HFF-Myc (cell line): ENCODE measurements around the gene SNPH.

Experiments
- DNase-seq: peaks from one replicate; pipeline ENCODE4 v3.0.0-alpha.2; 2011; ENCODE audit warnings: low read depth; ENCODE audit errors: extremely low read depth
- H3K4me3 ChIP-seq: replicated peaks from 2 replicates; pipeline ENCODE4 v1.5.1; 2011; ENCODE audit warnings: low read depth, mild to moderate bottlenecking, control low read depth, low read length
- CTCF ChIP-seq: IDR thresholded peaks from 2 replicates; pipeline ENCODE4 v1.5.1; 2012; ENCODE audit warnings: mild to moderate bottlenecking, low read depth, low read length, control low read depth; ENCODE audit errors: missing control alignments

Gene SNPH

DNA sequence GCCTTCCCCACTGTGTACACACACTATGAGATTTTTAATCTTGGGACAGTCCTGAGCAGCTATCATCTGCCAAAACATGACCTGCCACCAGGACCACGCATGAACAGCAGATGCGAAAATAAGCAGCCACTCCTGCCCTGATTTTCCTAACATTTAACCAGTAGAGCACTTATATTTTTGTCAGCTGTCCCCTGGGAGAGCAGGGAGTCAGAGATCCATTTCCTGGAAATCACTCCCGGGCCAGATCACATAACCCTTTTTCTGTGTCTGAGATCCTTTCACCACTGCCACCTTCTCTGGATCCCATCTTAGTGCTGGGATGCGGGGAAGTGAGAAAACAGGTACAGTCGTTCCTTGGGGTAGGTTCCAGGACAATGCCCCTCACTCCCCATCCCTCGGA lies 57.2 kb downstream of the SNPH start:
- no peak overlapping the region for H3K4me3 ChIP-seq
- TF ChIP-seq CTCF: no peak
- DNase-seq: no peak

DNA sequence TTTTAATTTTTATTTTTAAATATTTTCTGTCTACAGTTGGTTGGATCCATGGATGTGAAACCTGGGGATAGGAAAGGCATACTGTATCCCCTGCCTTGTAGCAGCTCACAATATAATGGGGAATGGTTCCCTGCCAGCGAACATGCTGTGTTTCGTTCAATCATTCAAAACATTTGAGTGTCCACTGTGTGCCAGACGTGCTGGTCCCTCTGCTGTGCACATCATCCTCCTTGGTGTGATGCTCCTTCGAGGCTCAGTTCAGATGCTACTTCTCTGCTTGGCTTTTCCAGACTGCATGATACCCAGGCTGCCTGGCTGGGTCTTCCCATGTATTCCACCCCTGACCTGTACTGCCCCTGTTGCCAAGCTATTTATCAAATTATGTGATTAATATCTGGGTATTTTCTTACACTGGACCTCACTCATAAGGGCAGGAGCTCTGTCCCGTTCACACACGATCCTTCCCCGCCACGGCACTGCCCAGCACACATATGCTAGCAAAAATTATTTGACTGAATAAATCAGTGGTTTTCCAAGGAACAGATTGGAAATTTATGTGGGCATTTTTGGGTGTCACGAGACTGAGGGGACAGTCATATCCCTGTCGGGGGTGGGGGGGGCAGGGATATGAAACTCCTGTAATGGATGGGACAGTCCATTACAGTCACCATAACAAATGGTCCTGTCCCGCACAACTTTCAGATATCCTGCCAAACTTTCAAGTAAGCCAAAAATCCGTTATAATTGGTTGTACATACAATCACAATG lies 57.9 kb downstream of the SNPH start:
- DNase-seq: no peak
- H3K4me3 ChIP-seq: no peak overlapping the region
- no peak for TF ChIP-seq CTCF

GRCh38 chr20:1324598-1325172 lies 58.6 kb downstream of the SNPH start:
- TF ChIP-seq CTCF: no peak
- peak overlapping the region; percentile 92 for H3K4me3 ChIP-seq
- no peak for DNase-seq

DNA sequence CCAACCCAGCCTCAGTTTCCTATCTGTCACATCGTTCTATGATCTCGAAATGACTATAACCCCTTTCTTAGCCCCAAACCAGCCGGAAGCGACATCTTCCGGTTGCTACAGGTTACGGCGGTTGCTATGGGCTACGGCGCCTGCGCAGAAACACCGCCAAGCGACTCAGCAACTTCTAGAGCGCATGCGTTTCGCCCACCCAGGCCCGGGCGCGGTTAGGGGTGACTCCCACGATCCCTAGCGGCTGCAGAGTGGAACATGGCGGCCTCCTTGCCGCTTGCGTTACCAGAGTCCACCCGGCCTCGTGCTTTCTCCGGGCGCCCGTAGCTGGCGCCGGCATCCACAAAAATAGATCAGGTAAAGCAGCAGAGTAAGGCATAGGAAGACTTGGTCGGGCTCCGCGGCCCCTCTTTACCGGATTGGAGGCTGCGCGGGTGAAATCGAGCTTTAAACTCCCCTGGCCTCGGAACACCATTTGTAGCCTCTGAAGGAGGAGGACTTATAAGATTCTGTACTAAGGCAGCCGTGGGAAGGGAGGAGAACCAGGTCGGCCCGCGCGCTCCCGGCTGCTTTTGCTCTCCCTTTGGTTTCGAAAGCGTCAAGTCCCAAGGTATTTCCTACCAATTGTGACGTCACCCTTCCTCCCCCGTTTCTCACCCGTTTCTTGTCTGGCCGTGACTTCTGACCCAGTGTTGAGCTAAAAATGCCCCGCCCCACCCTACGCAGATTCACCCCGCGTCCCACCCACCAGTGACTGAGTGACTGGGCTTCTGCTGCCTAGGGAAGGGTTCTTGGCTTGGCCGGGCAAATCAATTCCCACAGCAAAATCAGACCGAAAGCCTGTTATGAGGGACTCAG lies 59.3 kb downstream of the SNPH start:
- DNase-seq: peak; percentile 86
- H3K4me3 ChIP-seq: peak overlapping the region; percentile 92
- no peak for TF ChIP-seq CTCF

DNA sequence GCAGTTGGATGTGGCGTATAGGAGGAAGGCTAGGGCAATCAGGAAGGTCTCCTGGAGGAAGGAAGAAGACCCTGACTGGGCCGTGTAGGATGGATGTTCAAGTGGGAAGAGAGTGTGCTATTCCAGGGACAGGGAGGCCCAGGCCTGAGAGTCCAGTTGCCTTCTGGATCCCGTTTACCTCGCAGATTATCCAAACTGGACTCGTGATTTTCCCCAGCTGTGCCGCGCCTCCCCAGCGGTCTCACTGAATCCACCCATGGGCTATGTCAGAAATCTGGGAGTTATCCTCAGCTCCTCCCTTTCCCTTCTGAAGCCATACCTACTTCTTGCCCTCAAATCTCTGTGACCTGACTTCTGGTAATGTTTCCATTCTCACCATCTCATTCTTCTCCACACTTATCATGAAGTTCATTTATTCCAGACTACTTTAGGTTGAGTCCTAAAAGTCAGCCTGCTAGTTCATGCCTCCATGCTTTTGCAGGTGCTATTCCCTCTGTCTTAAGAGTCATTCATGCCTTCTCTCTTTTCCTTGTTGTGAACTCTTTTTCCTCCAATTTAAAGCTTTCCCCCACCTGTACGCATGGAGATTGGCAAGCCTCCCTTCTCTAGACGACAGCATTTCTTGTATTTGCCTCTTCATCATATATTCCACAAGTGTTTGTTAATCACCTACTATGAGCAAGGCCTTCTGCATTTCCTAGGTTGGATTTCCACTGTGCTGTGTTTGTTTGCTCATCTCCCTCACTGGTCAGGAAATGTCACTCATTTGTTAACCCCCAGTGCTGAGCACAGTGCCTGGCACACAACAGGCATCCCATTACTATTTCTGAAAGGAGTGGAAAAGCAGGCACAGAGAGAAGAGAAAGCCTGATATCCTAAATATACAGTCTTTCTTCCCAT lies 60.2 kb downstream of the SNPH start:
- H3K4me3 ChIP-seq: peak overlapping the region; percentile 92
- TF ChIP-seq CTCF: no peak
- DNase-seq: no peak

DNA sequence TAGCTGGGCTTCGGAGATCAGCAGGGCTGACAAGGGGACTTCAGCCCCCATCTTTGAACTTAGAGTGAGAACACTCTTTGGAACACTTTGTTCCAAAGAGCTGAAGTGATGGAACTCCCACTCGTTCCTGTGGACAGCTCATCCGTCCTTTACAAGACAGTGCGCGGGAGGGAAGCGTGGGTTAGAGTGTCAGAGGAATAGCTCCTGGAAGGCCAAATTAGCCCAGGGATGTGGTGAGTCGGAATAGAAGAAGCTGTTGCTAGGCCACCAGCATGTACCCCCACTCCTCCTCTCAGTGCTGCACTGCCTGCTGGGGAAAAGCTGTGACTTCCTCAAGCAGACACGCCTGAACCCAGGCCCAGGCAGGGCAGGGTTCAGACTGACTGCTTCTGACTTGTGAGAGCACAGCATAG lies 61.2 kb downstream of the SNPH start:
- DNase-seq: no peak
- no peak for TF ChIP-seq CTCF
- peak overlapping the region; percentile 92 for H3K4me3 ChIP-seq
